Vagina (tissue), 2 donors: Measurements from ENCODE around the gene RHBDL2.

ENCODE experiments used
- CTCF ChIP-seq, 3 experiments: fragments of 450-650 bp in 2 of 3; fragments of 200-600 bp in 1 of 3; sonication (generic) in 1 of 3; IDR thresholded peaks; one replicate each; pipeline ENCODE4 v1.5.1; 2017 to 2019; ENCODE audit warnings: antibody characterized with exemption in 3 of 3, mild to moderate bottlenecking in 2 of 3, moderate library complexity in 2 of 3
- POLR2A ChIP-seq, 2 donors: fragments of 450-650 bp; IDR thresholded peaks; one replicate each; pipeline ENCODE4 v1.6.1; 2017; ENCODE audit warnings: antibody characterized with exemption in 2 of 2, mild to moderate bottlenecking in 2 of 2, moderate library complexity in 2 of 2
- POLR2AphosphoS5 ChIP-seq, 2 donors: sonication (generic); formaldehyde crosslinking; IDR thresholded peaks; one replicate each; pipeline ENCODE4 v1.9.0; 2017; ENCODE audit warnings: antibody characterized with exemption in 2 of 2, mild to moderate bottlenecking in 2 of 2, low read depth in 1 of 2; ENCODE audit not compliant: insufficient read depth in 1 of 2

- TF ChIP-seq CTCF (IDR thresholded peaks at IDR 0.05) (no peak), POLR2AphosphoS5 (IDR thresholded peaks at IDR 0.05; ENCODE audit: insufficient read depth in 1 of 2, low read depth in 1 of 2) (no peak), POLR2A (IDR thresholded peaks at IDR 0.05) (no peak)
Measured at GRCh38 chr1:38953433-38953860, 11.8 kb upstream of the RHBDL2 start.
